HG03095 (cell line): Measurements from ENCODE around the gene EEFSEC.

Experiments
- ATAC-seq: cut with Tn5 transposase; IDR thresholded peaks from one replicate; pipeline ENCODE4 v1.9.1; 2021; ENCODE audit warnings: moderate library complexity; ENCODE audit not compliant: unreplicated experiment

Gene EEFSEC

GRCh38 chr3:128215290-128215689 lies 62.0 kb downstream of the EEFSEC start:
- ATAC-seq = no peak

- ATAC-seq = no peak
Measured at GRCh38 chr3:128215800-128216495, 62.7 kb downstream of the EEFSEC start.

- peak; percentile 60 for ATAC-seq
Measured at GRCh38 chr3:128217702-128218547, 64.6 kb downstream of the EEFSEC start.

GRCh38 chr3:128218548-128219257 lies 65.4 kb downstream of the EEFSEC start:
- ATAC-seq = no peak

GRCh38 chr3:128221328-128221727 lies 68.0 kb downstream of the EEFSEC start:
- no peak for ATAC-seq

GRCh38 chr3:128222796-128223385 lies 69.6 kb downstream of the EEFSEC start:
- no peak for ATAC-seq

GRCh38 chr3:128226186-128226725 lies 73.0 kb downstream of the EEFSEC start:
- no peak for ATAC-seq

GRCh38 chr3:128226795-128227395 lies 73.6 kb downstream of the EEFSEC start:
- ATAC-seq = no peak

- no peak for ATAC-seq
Measured at GRCh38 chr3:128227507-128227906, 74.2 kb downstream of the EEFSEC start.

- ATAC-seq = no peak
Measured at GRCh38 chr3:128228366-128228910, 75.2 kb downstream of the EEFSEC start.

- ATAC-seq = no peak
Measured at GRCh38 chr3:128229106-128229857, 76.0 kb downstream of the EEFSEC start.

- ATAC-seq = no peak
Measured at GRCh38 chr3:128231606-128232005, 78.3 kb downstream of the EEFSEC start.

GRCh38 chr3:128232376-128233178 lies 79.3 kb downstream of the EEFSEC start:
- ATAC-seq = no peak

- no peak for ATAC-seq
Measured at GRCh38 chr3:128235207-128235926, 82.1 kb downstream of the EEFSEC start.

GRCh38 chr3:128236657-128237056 lies 83.4 kb downstream of the EEFSEC start:
- no peak for ATAC-seq

- ATAC-seq = no peak
Measured at GRCh38 chr3:128237348-128238183, 84.3 kb downstream of the EEFSEC start.

GRCh38 chr3:128238184-128238489 lies 84.9 kb downstream of the EEFSEC start:
- ATAC-seq = no peak
